Measurements from ENCODE around the gene GNS.
"Not testable (repeated sequence)": the region's sequence is repeated elsewhere in the genome, so short reads cannot be mapped to it uniquely, and the experiment has no call there.

GNS gene

GRCh38 chr12:64779354-64779974 is 20.3 kb upstream of the GNS start:
- DNase-seq: no peak

- DNase-seq: not testable (repeated sequence)
Observed at GRCh38 chr12:64775147-64775736, 16.0 kb upstream of the GNS start.

GRCh38 chr12:64773386-64773785 is 14.2 kb upstream of the GNS start:
- no peak for DNase-seq

- DNase-seq: no peak
Observed at GRCh38 chr12:64767495-64767894, 8.3 kb upstream of the GNS start.

GRCh38 chr12:64760808-64761573 is 1.8 kb upstream of the GNS start:
- no peak for DNase-seq

- DNase-seq: no peak
Observed at GRCh38 chr12:64757771-64758170, 1.4 kb downstream of the GNS start.

- DNase-seq: no peak
Observed at GRCh38 chr12:64756376-64756775, 2.8 kb downstream of the GNS start.

- DNase-seq: no peak
Observed at GRCh38 chr12:64753427-64753826, 5.8 kb downstream of the GNS start.

- DNase-seq: no peak
Observed at GRCh38 chr12:64752833-64753238, 6.4 kb downstream of the GNS start.

GRCh38 chr12:64752032-64752431 is 7.2 kb downstream of the GNS start:
- no peak for DNase-seq

GRCh38 chr12:64749461-64750200 is 9.6 kb downstream of the GNS start:
- no peak for DNase-seq

GRCh38 chr12:64747695-64748094 is 11.5 kb downstream of the GNS start:
- no peak for DNase-seq

GRCh38 chr12:64746663-64747062 is 12.5 kb downstream of the GNS start:
- DNase-seq: no peak

GRCh38 chr12:64745980-64746379 is 13.2 kb downstream of the GNS start:
- no peak for DNase-seq

GRCh38 chr12:64745259-64745807 is 13.9 kb downstream of the GNS start:
- DNase-seq: no peak

- DNase-seq: no peak
Observed at GRCh38 chr12:64744422-64745258, 14.6 kb downstream of the GNS start.

GRCh38 chr12:64743206-64743605 is 16.0 kb downstream of the GNS start:
- no peak for DNase-seq

- DNase-seq: no peak
Observed at GRCh38 chr12:64742416-64742815, 16.8 kb downstream of the GNS start.

- no peak for DNase-seq
Observed at GRCh38 chr12:64740646-64741045, 18.6 kb downstream of the GNS start.

- no peak for DNase-seq
Observed at GRCh38 chr12:64739778-64740177, 19.4 kb downstream of the GNS start.

GRCh38 chr12:64737539-64737938 is 21.7 kb downstream of the GNS start:
- DNase-seq: no peak

GRCh38 chr12:64736771-64737170 is 22.4 kb downstream of the GNS start:
- DNase-seq: no peak
